ENCODE data around the gene VN1R4.
A peak's percentile ranks its signal among the peaks of the same experiment; 100 is the strongest.
"Not testable (repeated sequence)": the region's sequence is repeated elsewhere in the genome, so short reads cannot be mapped to it uniquely, and the experiment has no call there.

Gene VN1R4

GRCh38 chr19:53267623-53268022 lies at the start of gene VN1R4:
VN1R4 (minus strand) TSS chr19:53267723; CDS start chr19:53267665, 58 bp downstream.
- not testable (repeated sequence) for H3K9ac ChIP-seq (ENCODE audit: low read length in 5 of 5); H3K4me1 ChIP-seq (ENCODE audit: control insufficient read depth in 5 of 5, insufficient read depth in 5 of 5, low read length in 5 of 5); H3K36me3 ChIP-seq (ENCODE audit: control insufficient read depth in 5 of 5, insufficient read depth in 5 of 5, low read length in 5 of 5); H3K4me3 ChIP-seq (ENCODE audit: low read depth in 1 of 5, low read length in 5 of 5); H3K27me3 ChIP-seq (ENCODE audit: control insufficient read depth in 5 of 5, insufficient read depth in 4 of 5, low read length in 5 of 5); H3K27ac ChIP-seq (ENCODE audit: low read depth, low read length)
- H3K9me3 ChIP-seq (ENCODE audit: control insufficient read depth in 5 of 5, low read length in 5 of 5) = peaks cover 0 to 16% (median 11%) of the 10 kb centered on the region in 5 donors

- Histone ChIP-seq H3K9me3 (ENCODE audit: control insufficient read depth in 5 of 5, low read length in 5 of 5) (peaks cover 0 to 10% (median 3%) of the 10 kb centered on the region in 5 donors), H3K27me3 (ENCODE audit: control insufficient read depth in 5 of 5, insufficient read depth in 4 of 5, low read length in 5 of 5) (peaks cover 4 to 21% (median 12%) of the 10 kb centered on the region in 5 donors), H3K27ac (ENCODE audit: low read depth, low read length) (no peak overlapping the region), H3K4me1 (ENCODE audit: control insufficient read depth in 5 of 5, insufficient read depth in 5 of 5, low read length in 5 of 5) (peaks cover 0 to 8% (median 7%) of the 10 kb centered on the region in 5 donors), H3K4me3 (ENCODE audit: low read depth in 1 of 5, low read length in 5 of 5) (no peak overlapping the region), H3K9ac (ENCODE audit: low read length in 5 of 5) (no peak overlapping the region), H3K36me3 (ENCODE audit: control insufficient read depth in 5 of 5, insufficient read depth in 5 of 5, low read length in 5 of 5) (no peaks in the 10 kb centered on the region)
Measured at GRCh38 chr19:53311897-53312296, 44.4 kb upstream of the VN1R4 start.

- Histone ChIP-seq H3K9me3 (ENCODE audit: control insufficient read depth in 5 of 5, low read length in 5 of 5) (peaks cover 0 to 10% (median 3%) of the 10 kb centered on the region in 5 donors), H3K4me1 (ENCODE audit: control insufficient read depth in 5 of 5, insufficient read depth in 5 of 5, low read length in 5 of 5) (peaks cover 0 to 8% (median 7%) of the 10 kb centered on the region in 5 donors), H3K4me3 (ENCODE audit: low read depth in 1 of 5, low read length in 5 of 5) (no peak overlapping the region), H3K27ac (ENCODE audit: low read depth, low read length) (no peak overlapping the region), H3K27me3 (ENCODE audit: control insufficient read depth in 5 of 5, insufficient read depth in 4 of 5, low read length in 5 of 5) (peaks cover 8 to 28% (median 17%) of the 10 kb centered on the region in 5 donors), H3K9ac (ENCODE audit: low read length in 5 of 5) (no peak overlapping the region), H3K36me3 (ENCODE audit: control insufficient read depth in 5 of 5, insufficient read depth in 5 of 5, low read length in 5 of 5) (no peaks in the 10 kb centered on the region)
Measured at GRCh38 chr19:53311044-53311443, 43.5 kb upstream of the VN1R4 start.

- H3K9ac ChIP-seq (ENCODE audit: low read length in 5 of 5) = no peak overlapping the region
- peaks cover 0 to 10% (median 3%) of the 10 kb centered on the region in 5 donors for H3K9me3 ChIP-seq (ENCODE audit: control insufficient read depth in 5 of 5, low read length in 5 of 5)
- no peaks in the 10 kb centered on the region for H3K36me3 ChIP-seq (ENCODE audit: control insufficient read depth in 5 of 5, insufficient read depth in 5 of 5, low read length in 5 of 5)
- H3K4me3 ChIP-seq (ENCODE audit: low read depth in 1 of 5, low read length in 5 of 5) = peak overlapping the region in 4 of 5 donors; percentile 10 to 44 (median 16)
- H3K4me1 ChIP-seq (ENCODE audit: control insufficient read depth in 5 of 5, insufficient read depth in 5 of 5, low read length in 5 of 5) = peaks cover 0 to 8% (median 7%) of the 10 kb centered on the region in 5 donors
- peaks cover 7 to 35% (median 20%) of the 10 kb centered on the region in 5 donors for H3K27me3 ChIP-seq (ENCODE audit: control insufficient read depth in 5 of 5, insufficient read depth in 4 of 5, low read length in 5 of 5)
- no peak overlapping the region for H3K27ac ChIP-seq (ENCODE audit: low read depth, low read length)
Measured at GRCh38 chr19:53308339-53308811, 40.9 kb upstream of the VN1R4 start.

- H3K9ac ChIP-seq (ENCODE audit: low read length in 5 of 5); H3K4me3 ChIP-seq (ENCODE audit: low read depth in 1 of 5, low read length in 5 of 5); H3K27me3 ChIP-seq (ENCODE audit: control insufficient read depth in 5 of 5, insufficient read depth in 4 of 5, low read length in 5 of 5); H3K36me3 ChIP-seq (ENCODE audit: control insufficient read depth in 5 of 5, insufficient read depth in 5 of 5, low read length in 5 of 5); H3K4me1 ChIP-seq (ENCODE audit: control insufficient read depth in 5 of 5, insufficient read depth in 5 of 5, low read length in 5 of 5); H3K27ac ChIP-seq (ENCODE audit: low read depth, low read length): not testable (repeated sequence)
- peaks cover 0 to 10% (median 4%) of the 10 kb centered on the region in 5 donors for H3K9me3 ChIP-seq (ENCODE audit: control insufficient read depth in 5 of 5, low read length in 5 of 5)
Measured at GRCh38 chr19:53301341-53301740, 33.8 kb upstream of the VN1R4 start.

GRCh38 chr19:53294786-53295441 lies 27.4 kb upstream of the VN1R4 start:
- H3K27ac ChIP-seq (ENCODE audit: low read depth, low read length) = no peak overlapping the region
- H3K4me1 ChIP-seq (ENCODE audit: control insufficient read depth in 5 of 5, insufficient read depth in 5 of 5, low read length in 5 of 5) = no peaks in the 10 kb centered on the region
- H3K27me3 ChIP-seq (ENCODE audit: control insufficient read depth in 5 of 5, insufficient read depth in 4 of 5, low read length in 5 of 5) = no peaks in the 10 kb centered on the region
- H3K9me3 ChIP-seq (ENCODE audit: control insufficient read depth in 5 of 5, low read length in 5 of 5) = peaks cover 10 to 52% (median 30%) of the 10 kb centered on the region in 5 donors
- peak overlapping the region in 3 of 5 donors; percentile 1 to 29 (median 22) for H3K4me3 ChIP-seq (ENCODE audit: low read depth in 1 of 5, low read length in 5 of 5)
- H3K9ac ChIP-seq (ENCODE audit: low read length in 5 of 5) = no peak overlapping the region
- H3K36me3 ChIP-seq (ENCODE audit: control insufficient read depth in 5 of 5, insufficient read depth in 5 of 5, low read length in 5 of 5) = no peaks in the 10 kb centered on the region

GRCh38 chr19:53290758-53291549 lies 23.4 kb upstream of the VN1R4 start:
- H3K9me3 ChIP-seq (ENCODE audit: control insufficient read depth in 5 of 5, low read length in 5 of 5) = peaks cover 10 to 41% (median 25%) of the 10 kb centered on the region in 5 donors
- no peaks in the 10 kb centered on the region for H3K27me3 ChIP-seq (ENCODE audit: control insufficient read depth in 5 of 5, insufficient read depth in 4 of 5, low read length in 5 of 5)
- no peak overlapping the region for H3K27ac ChIP-seq (ENCODE audit: low read depth, low read length)

GRCh38 chr19:53285087-53285486 lies 17.6 kb upstream of the VN1R4 start:
- Histone ChIP-seq H3K4me3 (ENCODE audit: low read depth in 1 of 5, low read length in 5 of 5) (no peak overlapping the region), H3K36me3 (ENCODE audit: control insufficient read depth in 5 of 5, insufficient read depth in 5 of 5, low read length in 5 of 5) (no peaks in the 10 kb centered on the region), H3K27me3 (ENCODE audit: control insufficient read depth in 5 of 5, insufficient read depth in 4 of 5, low read length in 5 of 5) (no peaks in the 10 kb centered on the region), H3K9ac (ENCODE audit: low read length in 5 of 5) (no peak overlapping the region), H3K9me3 (ENCODE audit: control insufficient read depth in 5 of 5, low read length in 5 of 5) (peaks cover 0 to 4% (median 0%) of the 10 kb centered on the region in 5 donors), H3K4me1 (ENCODE audit: control insufficient read depth in 5 of 5, insufficient read depth in 5 of 5, low read length in 5 of 5) (no peaks in the 10 kb centered on the region), H3K27ac (ENCODE audit: low read depth, low read length) (no peak overlapping the region)

More at GRCh38 chr19:53290758-53291549, 23.4 kb upstream of the VN1R4 start:
- no peak overlapping the region for H3K9ac ChIP-seq (ENCODE audit: low read length in 5 of 5)
- no peaks in the 10 kb centered on the region for H3K36me3 ChIP-seq (ENCODE audit: control insufficient read depth in 5 of 5, insufficient read depth in 5 of 5, low read length in 5 of 5)
- H3K4me3 ChIP-seq (ENCODE audit: low read depth in 1 of 5, low read length in 5 of 5) = no peak overlapping the region
- no peaks in the 10 kb centered on the region for H3K4me1 ChIP-seq (ENCODE audit: control insufficient read depth in 5 of 5, insufficient read depth in 5 of 5, low read length in 5 of 5)

- H3K4me1 ChIP-seq (ENCODE audit: control insufficient read depth in 5 of 5, insufficient read depth in 5 of 5, low read length in 5 of 5); H3K36me3 ChIP-seq (ENCODE audit: control insufficient read depth in 5 of 5, insufficient read depth in 5 of 5, low read length in 5 of 5); H3K27me3 ChIP-seq (ENCODE audit: control insufficient read depth in 5 of 5, insufficient read depth in 4 of 5, low read length in 5 of 5); H3K27ac ChIP-seq (ENCODE audit: low read depth, low read length); H3K9me3 ChIP-seq (ENCODE audit: control insufficient read depth in 5 of 5, low read length in 5 of 5); H3K4me3 ChIP-seq (ENCODE audit: low read depth in 1 of 5, low read length in 5 of 5); H3K9ac ChIP-seq (ENCODE audit: low read length in 5 of 5): not testable (repeated sequence)
Measured at GRCh38 chr19:53281947-53282346, 14.4 kb upstream of the VN1R4 start.

GRCh38 chr19:53275480-53275879 lies 8.0 kb upstream of the VN1R4 start:
- no peak overlapping the region for H3K27ac ChIP-seq (ENCODE audit: low read depth, low read length)
- peaks cover 0 to 20% (median 6%) of the 10 kb centered on the region in 5 donors for H3K9me3 ChIP-seq (ENCODE audit: control insufficient read depth in 5 of 5, low read length in 5 of 5)

More at GRCh38 chr19:53275480-53275879, 8.0 kb upstream of the VN1R4 start:
- Histone ChIP-seq H3K9ac (ENCODE audit: low read length in 5 of 5) (no peak overlapping the region), H3K4me3 (ENCODE audit: low read depth in 1 of 5, low read length in 5 of 5) (no peak overlapping the region), H3K4me1 (ENCODE audit: control insufficient read depth in 5 of 5, insufficient read depth in 5 of 5, low read length in 5 of 5) (no peaks in the 10 kb centered on the region), H3K36me3 (ENCODE audit: control insufficient read depth in 5 of 5, insufficient read depth in 5 of 5, low read length in 5 of 5) (no peaks in the 10 kb centered on the region), H3K27me3 (ENCODE audit: control insufficient read depth in 5 of 5, insufficient read depth in 4 of 5, low read length in 5 of 5) (peaks cover 0 to 10% (median 3%) of the 10 kb centered on the region in 5 donors)

Data from subcutaneous abdominal adipose tissue (tissue), 5 donors.